Testis (tissue), 3 donors: ENCODE results near the gene SNX3. TPM values are rescaled to one million over a fixed set of nuclear protein-coding genes. Genes with fewer than 3 reads are reported as not detected.

ENCODE experiments used
- DNase-seq: peaks from one replicate; pipeline ENCODE4 v3.0.0-alpha.2; 2019
- H3K27ac ChIP-seq, 2 donors: fragments of 200-600 bp; sonication (generic); one replicate each; pipeline ENCODE4 v1.5.1; 2019
- H3K27me3 ChIP-seq: fragments of 200-600 bp; sonication (generic); one replicate; pipeline ENCODE4 v1.5.1; 2019
- H3K36me3 ChIP-seq: fragments of 200-600 bp; sonication (generic); one replicate; pipeline ENCODE4 v1.5.1; 2017; ENCODE audit warnings: low read depth; ENCODE audit errors: missing control alignments
- H3K4me1 ChIP-seq: fragments of 200-600 bp; sonication (generic); one replicate; pipeline ENCODE4 v1.5.1; 2019
- H3K4me3 ChIP-seq, 2 donors: fragments of 200-600 bp; sonication (generic); one replicate each; pipeline ENCODE4 v1.5.1; 2017 to 2019
- H3K9me3 ChIP-seq: fragments of 200-600 bp; sonication (generic); one replicate; pipeline ENCODE4 v1.5.1; 2017
- POLR2A ChIP-seq: fragments of 450-650 bp; IDR thresholded peaks from one replicate; pipeline ENCODE4 v1.6.1; 2017; ENCODE audit warnings: antibody characterized with exemption, mild to moderate bottlenecking, moderate library complexity
- WGBS, 2 donors: methylation state at CpG; one replicate each; pipeline ENCODE4 v1.1.5; 2018; 5-methylcytosine and 5-hydroxymethylcytosine counted together
- intact Hi-C: fragments of 100-400 bp; cut with DNase I; formaldehyde crosslinking; loops from one replicate; pipeline ENCODE4 v1.15.1; 2023; ENCODE audit warnings: low total_unique reads
- polyA plus RNA-seq: library from polyadenylated mRNA; stranded (reverse); fragments of 350-450 nt; fragmentation: Illumina TruSeq; extraction: RNeasy Lipid Tissue Mini Kit (QIAGEN cat#74804); gene quantifications from one replicate; pipeline ENCODE4 v1.2.3, GENCODE V29; 2014; ENCODE audit warnings: low read depth, low replicate concordance; ENCODE audit not compliant: insufficient read depth
- total RNA-seq, 2 donors: library from RNA; depleted of rRNA; stranded (reverse); fragments of >200 nt; gene quantifications; one replicate each; pipeline ENCODE4 v1.2.3, GENCODE V29; 2016
- TF ChIP-seq, protein P1 (sequence below), 3 experiments: fragments of 450-650 bp in 2 of 3; fragments of 200-600 bp in 1 of 3; sonication (generic) in 1 of 3; IDR thresholded peaks; one replicate each; pipeline ENCODE4 v1.5.1; 2016 to 2019; ENCODE audit warnings: antibody characterized with exemption in 3 of 3, mild to moderate bottlenecking in 2 of 3, moderate library complexity in 1 of 3

The SNX3 gene
- total and polyA plus RNA-seq, 3 donors from 2014 or later = 125 to 252 (median 139) TPM

DNA sequence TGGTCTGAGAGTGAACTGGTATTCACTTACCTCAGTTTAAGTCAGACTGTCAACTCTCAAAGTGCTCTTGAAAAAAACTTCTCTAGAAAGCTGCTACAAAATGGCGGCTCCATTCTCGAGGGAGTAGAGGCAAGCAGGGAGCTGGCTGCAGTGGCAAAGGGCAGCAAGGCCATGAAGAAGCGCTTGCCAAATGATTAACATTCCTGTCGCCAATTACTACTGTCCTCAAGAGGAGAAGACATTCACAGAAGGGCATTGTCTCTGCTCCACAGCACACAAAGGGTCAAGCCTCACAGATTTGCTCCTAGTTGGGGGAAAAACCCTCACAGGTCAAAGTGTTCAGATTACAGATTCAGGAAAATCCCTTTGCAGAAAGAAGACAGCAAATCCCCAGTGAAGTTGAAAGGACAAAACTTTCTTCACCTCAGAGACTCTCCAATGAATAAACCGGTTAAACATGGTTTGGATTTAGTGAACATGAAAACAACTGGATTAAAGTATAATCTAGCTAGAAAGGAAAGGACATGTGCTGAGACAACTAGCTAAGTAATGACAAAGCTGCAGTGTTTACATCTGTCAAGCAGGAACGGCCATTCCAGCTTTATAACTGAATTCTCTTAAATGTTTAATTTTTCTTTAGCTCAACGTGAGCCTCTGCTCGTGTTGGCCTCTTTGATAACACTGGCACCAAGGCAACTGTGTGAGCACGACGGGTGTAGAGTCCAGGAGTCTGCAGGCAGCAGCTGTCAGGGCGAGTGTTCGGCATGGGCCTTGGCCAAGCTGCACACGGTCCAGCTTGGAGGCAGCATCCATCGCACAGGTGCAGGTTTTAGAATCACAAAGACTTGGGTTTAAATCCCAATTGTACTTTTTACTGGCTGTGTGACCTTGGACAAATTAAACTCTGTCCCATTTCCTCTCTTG lies 57.4 kb downstream of the SNX3 start:
- intact Hi-C loops = no loop called here
- H3K4me1 ChIP-seq = no peaks in the 10 kb centered on the region
- H3K36me3 ChIP-seq = no peaks in the 10 kb centered on the region
- no peak overlapping the region for H3K4me3 ChIP-seq
- H3K9me3 ChIP-seq = no peaks in the 10 kb centered on the region
- WGBS, 2 donors = 68 to 69% methylated on average over 14 of the region's 14 CpGs
- no peak for DNase-seq
- TF ChIP-seq, protein P1, sequence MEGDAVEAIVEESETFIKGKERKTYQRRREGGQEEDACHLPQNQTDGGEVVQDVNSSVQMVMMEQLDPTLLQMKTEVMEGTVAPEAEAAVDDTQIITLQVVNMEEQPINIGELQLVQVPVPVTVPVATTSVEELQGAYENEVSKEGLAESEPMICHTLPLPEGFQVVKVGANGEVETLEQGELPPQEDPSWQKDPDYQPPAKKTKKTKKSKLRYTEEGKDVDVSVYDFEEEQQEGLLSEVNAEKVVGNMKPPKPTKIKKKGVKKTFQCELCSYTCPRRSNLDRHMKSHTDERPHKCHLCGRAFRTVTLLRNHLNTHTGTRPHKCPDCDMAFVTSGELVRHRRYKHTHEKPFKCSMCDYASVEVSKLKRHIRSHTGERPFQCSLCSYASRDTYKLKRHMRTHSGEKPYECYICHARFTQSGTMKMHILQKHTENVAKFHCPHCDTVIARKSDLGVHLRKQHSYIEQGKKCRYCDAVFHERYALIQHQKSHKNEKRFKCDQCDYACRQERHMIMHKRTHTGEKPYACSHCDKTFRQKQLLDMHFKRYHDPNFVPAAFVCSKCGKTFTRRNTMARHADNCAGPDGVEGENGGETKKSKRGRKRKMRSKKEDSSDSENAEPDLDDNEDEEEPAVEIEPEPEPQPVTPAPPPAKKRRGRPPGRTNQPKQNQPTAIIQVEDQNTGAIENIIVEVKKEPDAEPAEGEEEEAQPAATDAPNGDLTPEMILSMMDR (IDR thresholded peaks at IDR 0.05) = no peak
- TF ChIP-seq POLR2A = no peak
- H3K27me3 ChIP-seq = no peaks in the 10 kb centered on the region
- H3K27ac ChIP-seq = no peak overlapping the region

DNA sequence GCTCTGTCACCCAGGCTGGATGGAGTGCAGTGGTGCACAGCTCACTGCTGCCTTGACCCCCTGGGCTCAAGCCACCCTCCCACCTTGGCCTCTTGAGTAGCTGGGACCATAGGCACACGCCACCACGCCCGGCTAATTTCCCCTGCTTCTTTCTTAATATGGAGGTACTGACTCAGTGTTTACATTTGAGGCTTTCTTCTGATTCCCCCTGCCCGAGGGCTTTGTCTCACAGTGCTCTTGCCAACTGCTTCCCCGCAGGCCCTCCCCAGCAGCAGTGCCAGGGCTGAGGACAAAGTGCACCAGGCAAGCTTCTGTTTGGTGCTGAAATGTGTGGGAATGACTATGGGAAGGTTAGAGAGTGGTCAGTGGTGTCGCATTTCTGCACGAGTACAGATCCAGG lies 60.2 kb downstream of the SNX3 start:
- intact Hi-C loops = no loop called here
- DNase-seq = no peak
- Histone ChIP-seq H3K27me3 (no peaks in the 10 kb centered on the region), H3K4me1 (no peaks in the 10 kb centered on the region), H3K27ac (no peak overlapping the region), H3K9me3 (no peaks in the 10 kb centered on the region), H3K36me3 (no peaks in the 10 kb centered on the region), H3K4me3 (no peak overlapping the region)
- TF ChIP-seq, protein P1 (IDR thresholded peaks at IDR 0.05) = no peak
- TF ChIP-seq POLR2A = no peak
- WGBS, 2 donors = 90 to 91% methylated on average over 7 of the region's 7 CpGs

DNA sequence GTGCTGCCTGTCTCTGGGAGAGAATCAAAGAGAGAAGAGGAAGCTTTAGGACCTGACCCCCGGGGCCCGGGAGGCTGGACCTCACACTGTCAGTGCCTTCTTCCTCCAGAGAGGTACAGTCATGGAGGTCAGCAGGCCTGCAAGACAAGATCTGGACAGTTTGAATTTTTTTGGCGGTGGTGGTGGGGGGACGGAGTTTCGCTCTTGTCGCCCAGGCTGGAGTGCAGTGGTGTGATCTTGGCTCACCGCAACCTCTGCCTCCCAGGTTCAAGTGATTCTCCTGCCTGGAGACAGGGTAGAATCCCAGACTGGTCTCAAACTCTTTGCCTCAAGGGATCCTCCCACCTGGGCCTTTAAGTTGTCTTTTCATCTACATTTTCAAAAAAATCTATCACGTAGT lies 60.7 kb downstream of the SNX3 start:
- Histone ChIP-seq H3K4me3 (no peak overlapping the region), H3K9me3 (no peaks in the 10 kb centered on the region), H3K27me3 (no peaks in the 10 kb centered on the region), H3K27ac (no peak overlapping the region), H3K4me1 (no peaks in the 10 kb centered on the region), H3K36me3 (no peaks in the 10 kb centered on the region)
- no peak for TF ChIP-seq POLR2A
- TF ChIP-seq, protein P1 (IDR thresholded peaks at IDR 0.05) = no peak
- no peak for DNase-seq
- WGBS, 2 donors = 95 to 99% methylated on average over 8 of the region's 8 CpGs
- intact Hi-C loops = no loop called here

- Histone ChIP-seq H3K9me3 (no peaks in the 10 kb centered on the region), H3K4me3 (no peak overlapping the region), H3K27me3 (no peaks in the 10 kb centered on the region), H3K36me3 (no peaks in the 10 kb centered on the region), H3K27ac (no peak overlapping the region), H3K4me1 (no peaks in the 10 kb centered on the region)
- intact Hi-C loops = no loop called here
- no peak for DNase-seq
- WGBS, 2 donors = 82 to 86% methylated on average over 14 to 18 of the region's 19 CpGs
- TF ChIP-seq POLR2A = no peak
- TF ChIP-seq, protein P1 (IDR thresholded peaks at IDR 0.05) = no peak
Observed at GRCh38 chr6:108198761-108199498, 61.9 kb downstream of the SNX3 start.
